Fibroblast of the conjunctiva (primary cell): ENCODE data around the gene SLC9B2.

Experiments used
- DNase-seq: peaks from one replicate; pipeline ENCODE4 v3.0.0-alpha.2; 2010; ENCODE audit warnings: low read depth

The SLC9B2 gene

DNA sequence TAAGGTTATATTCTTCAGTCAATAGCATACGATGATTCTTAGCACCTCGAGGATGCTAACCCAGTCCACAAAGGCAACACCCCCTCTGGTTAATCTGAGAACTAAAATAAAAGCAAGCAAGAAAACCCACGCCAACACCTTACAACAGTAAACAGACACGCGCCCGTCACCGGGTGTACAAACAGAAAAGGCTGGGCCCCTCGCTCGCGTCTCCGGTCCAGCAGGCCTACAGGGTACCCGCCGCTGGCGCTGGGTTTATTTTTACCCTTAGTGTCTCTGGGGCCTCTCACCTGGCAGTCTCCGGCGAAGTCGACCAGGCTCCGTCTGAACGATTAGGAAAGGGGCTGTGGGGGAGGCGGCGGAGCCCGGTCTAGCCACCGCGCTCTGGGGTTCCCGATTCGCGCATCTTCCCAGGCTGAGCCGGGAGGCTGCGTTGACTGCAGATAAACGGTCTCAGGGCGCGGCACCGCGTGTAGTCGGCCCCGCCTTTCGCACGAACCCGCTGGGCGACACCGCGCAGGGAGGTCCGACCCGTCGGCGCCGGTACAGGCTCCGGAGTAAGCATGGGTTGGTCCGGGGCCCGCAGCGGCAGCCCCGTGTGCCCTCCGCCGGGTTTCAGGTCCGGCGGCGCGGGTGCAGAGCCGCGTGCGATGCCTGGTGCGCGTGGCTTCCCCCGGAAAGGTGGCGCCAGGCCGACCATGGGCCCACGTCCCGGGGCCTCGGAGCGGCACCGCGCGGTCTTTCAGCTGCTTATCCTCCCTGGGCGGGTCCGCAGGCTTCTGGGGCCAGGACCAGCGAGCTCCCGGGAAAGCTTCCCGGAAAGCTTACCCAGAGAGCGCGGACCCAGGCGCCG is 441 bp downstream of the SLC9B2 start:
- DNase-seq = peak; percentile 31

DNA sequence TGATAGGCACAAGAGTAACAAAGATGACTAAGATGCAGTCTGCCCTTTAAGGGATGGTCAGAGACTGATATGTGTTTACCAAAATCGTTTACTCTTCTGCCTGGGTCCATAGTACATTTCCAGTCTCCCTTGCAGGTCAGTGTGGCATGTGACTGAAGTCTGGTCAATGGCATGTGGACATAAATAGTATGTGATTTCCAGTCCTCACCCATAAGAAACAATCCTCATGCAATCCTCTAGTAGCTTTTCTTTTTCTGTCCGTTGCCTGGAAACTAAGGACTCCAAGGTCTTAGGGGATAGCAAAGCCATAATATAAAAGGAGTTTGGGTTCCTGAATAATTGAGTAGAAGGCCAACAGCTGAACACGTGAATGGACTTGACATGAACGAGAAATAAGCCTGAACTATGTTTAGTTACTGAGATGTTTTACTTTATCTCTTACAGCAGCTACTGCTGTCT is 1.1 kb downstream of the SLC9B2 start:
- DNase-seq = peak; percentile 32

DNA sequence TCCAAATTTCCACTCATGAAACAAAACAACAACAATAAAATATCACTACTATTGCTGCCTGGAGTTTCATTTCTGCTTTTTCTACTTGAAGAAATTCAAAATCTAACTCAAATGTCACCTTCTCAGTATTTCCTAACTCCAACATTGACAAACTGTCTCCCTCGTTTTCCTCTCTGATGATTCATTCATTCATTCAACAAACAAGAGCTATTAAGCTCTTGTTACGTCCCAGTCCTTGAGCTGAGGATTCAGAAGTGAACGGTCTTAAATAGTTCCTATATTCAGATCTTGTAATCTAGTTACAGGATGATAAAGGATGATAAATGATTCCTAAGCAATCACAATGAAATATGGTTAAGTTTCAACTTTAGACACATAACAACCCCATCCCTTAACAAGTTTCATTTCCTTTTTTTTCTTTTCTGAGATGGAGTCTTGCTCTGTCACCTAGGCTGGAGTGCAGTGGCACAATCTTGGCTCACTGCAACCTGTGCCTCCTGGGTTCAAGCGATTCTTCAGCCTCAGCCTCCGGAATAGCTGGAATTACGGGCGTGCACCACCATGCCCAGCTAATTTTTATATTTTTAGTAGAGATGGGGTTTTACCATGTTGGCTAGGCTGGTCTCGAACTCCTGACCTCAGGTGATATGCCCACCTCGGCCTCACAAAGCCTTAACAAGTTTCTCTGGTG is 1.7 kb downstream of the SLC9B2 start:
- DNase-seq = no peak

DNA sequence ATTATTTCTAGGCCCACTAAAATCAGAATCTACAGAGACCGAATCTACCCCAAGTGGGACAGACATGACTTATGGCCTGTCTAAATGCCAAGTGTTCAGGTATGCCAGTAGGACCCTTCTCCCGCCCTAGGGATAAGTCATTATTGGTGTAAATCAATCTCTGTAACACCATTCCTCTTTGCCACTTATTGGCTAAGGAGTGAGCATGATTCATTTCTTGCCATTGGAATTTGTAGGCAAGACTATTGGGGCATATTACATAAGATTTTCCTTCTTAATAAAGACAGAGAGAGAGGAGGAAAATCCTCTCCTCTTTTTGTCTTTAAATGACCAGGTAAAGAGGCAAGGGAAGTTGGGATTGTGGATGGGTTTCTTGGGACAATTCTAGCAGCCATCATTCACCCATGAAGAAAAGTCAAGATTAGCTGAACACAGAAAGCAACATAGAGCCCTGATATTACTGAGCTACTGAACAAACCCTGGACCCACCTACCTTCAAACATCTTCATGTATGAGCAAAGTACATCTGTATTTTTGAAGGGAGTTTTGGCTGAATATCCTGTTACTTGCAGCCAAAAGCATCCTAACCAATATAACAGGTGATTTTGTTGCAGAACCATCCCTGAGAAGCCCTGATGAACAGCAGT is 2.6 kb downstream of the SLC9B2 start:
- no peak for DNase-seq

DNA sequence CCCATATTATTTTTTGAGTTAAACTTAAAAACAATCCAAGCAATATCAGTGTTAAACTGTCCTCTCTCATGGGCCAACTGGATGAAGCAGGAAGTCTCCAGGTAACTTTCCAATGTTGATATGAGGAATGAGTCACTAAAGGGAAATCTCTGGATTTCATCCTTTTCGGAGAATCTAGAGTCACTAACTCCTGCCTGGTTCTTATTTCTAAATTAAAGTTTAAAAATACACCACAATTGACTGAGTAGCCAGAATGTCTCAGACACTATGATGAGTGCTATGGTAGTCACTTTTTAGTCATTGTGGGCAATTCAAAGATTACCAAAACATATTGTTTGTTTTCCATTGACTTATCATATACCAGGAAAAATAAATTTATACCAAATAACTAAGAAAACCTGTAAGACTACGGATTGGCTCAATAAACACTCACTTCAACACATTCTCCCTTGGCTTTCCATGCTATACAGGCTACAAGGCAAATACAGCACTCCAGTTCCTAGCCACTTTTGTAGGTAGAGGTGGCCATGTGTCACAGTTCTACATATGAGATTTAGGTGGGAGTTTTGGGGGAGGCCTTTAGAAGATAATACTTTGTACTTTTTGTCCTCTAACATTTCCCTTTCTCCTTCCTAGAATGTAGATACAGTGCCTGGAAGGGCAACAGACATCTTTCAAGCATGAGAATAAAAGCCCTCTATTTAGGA is 8.6 kb downstream of the SLC9B2 start:
- DNase-seq = no peak

DNA sequence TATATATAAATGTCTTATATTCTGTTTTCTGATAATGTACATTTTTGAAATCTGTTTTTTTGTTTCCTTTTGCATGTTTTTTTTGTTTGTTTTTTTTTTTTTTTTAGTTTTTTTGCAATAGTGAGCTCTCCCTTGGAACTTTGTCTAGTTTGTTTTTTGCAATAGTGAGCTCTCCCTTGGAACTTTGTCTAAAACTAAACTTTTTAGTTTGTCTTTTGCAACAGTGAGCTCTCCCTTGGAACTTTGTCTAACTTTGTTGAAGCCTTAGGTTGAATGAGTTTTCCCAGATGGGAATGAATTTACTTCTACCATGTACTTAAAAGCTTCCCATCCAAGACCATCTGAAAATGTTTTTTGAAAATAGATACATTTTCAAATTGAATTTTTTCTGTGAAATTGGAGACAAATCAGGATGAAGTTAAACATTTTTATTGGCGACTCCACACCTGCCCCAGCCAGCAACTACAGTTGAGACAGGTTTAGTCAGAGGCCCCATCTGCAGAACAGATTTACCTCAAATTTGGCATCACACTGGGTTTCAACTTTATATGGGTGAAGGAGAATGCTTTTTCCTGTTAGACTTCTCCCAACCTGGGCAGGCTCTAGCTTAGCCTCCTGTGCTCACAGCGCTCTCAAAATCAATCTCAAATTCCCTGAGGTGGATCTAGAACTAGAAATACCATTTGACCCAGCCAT is 16.0 kb downstream of the SLC9B2 start:
- no peak for DNase-seq

DNA sequence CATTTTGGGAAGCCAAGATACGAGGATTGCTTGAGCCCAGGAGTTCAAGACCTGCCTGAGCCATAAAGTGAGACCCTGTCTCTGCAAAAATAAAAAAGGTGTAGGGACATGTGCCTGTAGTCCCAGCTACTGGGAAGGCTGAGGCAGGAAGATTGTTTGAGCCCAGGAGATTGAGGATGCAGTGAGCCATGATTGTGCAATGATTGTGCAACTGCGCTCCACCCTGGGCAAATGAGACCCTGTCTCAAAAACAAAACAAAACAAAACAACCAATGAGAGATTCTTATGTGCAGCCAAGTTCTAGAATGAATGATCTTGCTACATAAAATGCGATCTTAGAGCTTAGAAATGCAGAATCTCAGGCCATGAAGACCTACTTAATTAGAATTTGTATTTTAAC is 22.5 kb downstream of the SLC9B2 start:
- DNase-seq = no peak

DNA sequence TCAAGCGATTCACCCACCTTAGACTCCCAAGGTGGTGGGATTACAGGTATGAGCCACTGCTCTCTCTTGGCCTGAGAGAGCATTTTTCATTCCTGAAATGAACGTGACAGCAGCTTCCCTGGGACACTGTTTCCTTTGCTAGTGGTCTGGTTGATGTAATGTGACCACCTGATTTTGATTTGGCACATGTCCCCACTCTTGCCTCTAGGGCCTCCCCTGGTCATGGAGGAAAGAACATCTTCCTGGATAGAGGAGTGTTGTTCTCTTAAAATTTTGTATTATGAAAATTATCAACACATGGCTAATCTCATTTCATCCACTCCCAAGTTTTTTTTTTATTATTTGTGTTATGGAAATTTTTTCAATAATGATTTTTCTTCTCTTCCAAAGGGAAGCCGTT is 23.8 kb downstream of the SLC9B2 start:
- DNase-seq = no peak

DNA sequence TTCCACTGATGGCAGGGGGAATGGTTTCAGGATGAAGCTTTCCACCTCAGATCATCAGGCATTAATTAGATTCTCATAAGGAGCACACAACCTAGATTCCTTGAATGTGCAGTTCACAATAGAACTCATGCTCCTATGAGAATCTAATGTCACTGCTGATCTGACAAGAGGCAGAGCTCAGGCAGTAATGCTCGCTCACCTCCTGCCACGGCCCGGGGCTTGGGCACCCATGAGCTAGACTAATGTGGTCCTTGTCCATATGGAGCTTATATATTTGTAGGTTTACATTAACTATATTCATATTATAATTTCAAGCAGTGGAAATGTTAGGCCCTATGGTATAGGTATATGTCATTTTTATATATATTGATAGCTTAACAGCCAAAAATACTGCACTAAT is 24.4 kb downstream of the SLC9B2 start:
- DNase-seq = no peak

DNA sequence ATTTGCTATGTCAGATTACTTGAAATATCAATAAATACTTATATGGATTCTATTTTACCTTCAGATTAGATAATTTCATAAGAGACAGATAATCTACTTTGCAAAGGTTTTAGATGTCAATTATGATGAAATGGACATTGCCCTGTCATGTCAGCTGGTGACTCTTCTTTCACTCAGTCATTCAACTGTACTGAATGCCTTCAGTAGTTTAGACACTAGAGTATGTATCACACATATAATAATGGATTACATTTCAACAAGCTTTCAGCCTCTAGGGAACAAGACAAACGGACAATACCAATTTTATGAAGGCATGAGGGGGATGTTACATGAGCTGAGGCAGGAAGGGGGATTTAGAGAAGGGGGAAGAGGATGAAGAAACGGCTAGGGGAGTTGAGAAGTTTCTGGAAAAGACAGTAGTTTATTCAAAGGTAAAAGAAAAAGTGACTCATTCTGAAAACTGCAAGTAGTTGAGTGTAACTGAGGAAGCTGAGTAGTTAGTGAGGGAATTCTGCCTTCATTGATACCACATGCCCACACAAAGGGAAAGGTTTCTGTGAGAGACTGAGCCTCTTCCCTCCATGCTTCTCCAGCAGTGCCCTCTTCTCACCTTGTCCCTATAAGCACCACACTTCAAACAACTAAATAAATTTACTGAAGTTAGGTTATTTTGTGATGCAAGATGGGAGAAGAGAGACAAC is 25.7 kb downstream of the SLC9B2 start:
- DNase-seq = no peak

DNA sequence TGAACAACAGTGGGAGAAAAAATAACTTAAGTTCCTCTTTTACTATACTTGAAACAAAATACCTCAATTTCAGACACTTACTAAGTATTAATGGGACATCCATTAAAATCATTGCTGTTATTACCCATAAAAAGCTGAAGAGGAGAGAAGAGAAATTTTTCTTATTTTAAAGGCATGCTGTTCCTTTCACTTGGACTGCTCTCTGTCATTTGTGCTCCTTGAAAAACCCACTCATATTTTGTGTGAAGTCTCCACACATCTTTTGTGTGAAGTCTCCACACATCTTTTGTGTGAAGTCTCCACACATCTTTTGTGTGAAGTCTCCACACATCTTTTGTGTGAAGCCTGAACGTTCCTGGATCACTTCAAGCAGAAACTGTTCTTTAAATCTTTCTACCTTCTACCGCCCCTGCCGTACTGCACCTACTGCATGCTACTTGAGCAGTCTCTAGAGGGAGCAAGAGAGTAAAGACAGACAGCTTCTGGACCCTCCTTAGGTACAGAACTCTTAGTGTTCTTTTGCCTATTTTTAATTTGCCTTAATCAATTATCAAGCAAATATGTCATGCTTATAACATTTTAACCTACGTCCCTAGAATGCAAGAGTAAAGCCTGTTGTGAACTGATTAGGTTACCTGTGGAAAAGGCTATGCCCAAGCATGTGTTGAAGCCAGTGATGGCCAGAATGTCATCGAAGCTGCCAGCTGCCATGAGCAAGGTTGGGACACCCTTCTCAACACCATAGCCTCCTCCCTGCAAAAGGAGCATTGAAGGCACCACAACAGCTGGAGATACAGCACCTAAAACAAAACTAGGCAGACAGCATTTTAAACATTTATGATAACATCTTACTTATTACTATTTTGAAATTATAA is 29.9 kb downstream of the SLC9B2 start:
- DNase-seq = peak; percentile 38

DNA sequence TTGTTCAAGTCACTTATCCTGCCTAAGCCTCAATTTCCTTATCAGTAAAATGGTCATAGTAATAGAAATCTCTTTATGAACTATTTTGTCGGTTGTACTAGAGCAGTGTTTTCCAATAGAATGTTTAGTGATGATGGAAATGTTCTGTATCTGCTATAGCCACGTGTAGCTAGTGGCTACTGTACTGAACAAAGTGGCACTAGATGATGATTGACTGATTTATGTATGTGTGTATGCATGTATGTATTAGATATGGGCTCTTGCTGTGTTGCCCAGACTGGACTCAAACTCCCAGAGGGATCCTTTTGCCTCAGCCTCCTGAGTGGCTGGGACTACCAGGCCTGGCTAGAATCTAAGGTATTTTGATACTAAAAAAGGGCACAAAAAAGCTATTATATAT is 32.4 kb downstream of the SLC9B2 start:
- no peak for DNase-seq

DNA sequence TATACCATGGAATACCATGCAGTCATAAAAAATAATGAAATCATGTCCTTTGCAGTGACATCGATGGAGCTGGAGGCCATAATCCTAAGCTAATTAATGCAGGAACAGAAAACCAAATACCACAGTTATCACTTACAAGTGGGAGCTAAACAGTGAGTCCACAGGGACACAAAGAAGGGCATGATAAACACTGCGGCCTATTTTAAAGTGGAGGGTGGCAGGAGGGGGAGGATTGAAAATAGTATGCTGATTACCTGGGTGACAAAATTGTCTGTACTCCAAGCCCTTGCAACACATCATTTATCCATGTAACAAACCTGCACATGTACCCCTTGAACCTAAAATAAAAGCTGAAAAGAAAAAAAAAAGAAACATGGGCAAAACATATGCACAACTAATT is 40.4 kb downstream of the SLC9B2 start:
- DNase-seq = no peak

DNA sequence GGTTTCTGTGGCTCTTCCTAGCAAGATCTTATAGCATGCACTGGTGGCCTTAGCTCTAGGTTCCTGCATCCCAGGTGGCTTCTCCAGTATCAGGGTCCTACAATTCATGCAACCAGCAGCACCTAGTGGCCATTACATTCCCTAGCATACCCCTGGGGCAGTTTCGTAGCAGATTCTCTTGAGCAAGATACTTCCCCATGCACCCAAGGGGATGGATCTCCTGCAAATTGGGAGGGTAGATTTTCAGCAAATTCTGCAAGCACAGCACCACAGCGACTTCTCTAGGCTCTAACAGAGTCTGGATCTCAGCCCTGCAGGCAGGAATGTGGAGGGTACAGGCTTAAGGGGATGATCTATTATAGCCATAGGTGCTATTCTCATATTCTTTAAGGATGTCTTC is 44.0 kb downstream of the SLC9B2 start:
- no peak for DNase-seq

DNA sequence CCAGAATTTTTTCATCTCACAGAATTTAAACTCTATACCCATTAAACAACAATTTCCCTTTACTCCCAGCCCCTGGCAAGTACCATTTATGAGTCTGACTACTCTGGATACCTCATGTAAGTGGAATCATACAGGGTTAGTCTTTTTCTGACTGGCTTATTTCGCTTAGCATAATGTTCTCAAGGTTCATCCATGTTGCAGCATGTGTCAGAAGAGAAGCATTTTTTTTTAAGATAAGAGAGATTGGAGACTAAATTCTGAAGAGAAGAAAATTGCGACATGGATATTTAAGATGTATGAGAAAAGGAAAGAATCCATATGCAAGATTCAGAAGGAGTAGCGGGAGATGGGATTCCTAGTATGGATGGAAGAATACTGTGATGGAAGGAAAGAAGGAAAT is 45.8 kb downstream of the SLC9B2 start:
- no peak for DNase-seq

DNA sequence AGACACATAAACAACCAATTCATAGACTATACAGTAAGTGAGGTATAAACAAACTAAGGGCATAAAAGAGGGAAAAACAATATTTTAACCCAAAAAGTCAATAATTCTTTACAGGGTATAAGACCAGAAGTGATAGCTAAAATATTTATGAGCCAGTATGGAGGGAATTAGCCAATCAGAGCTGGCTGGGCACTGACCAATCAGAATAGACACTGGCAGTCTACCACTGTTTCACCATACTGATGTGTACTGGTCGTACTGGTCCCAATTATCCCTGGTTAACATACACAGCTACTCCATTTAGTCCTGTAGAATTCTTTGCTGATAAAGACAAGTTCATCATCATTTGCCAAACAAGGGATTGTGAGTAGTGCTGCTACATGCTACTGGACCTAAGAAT is 47.3 kb downstream of the SLC9B2 start:
- DNase-seq = no peak

DNA sequence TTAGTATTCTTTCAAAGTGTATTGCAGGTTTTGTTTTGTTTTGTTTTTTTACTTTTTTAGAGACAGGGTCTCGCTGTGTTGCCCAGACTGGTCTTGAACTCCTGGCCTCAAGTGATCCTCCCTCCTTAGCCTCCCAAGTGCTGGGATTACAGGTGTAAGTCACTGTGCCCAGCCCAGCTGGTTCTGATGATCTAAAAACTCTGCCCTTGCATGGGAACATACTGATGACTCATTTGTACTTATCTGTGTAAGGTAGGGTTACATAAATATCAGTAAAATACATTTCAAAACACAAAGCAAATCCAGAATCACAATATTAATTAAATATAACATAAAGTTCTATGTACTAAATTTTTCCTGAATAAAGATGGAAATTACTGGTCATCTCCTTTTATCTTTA is 49.7 kb downstream of the SLC9B2 start:
- DNase-seq = no peak

DNA sequence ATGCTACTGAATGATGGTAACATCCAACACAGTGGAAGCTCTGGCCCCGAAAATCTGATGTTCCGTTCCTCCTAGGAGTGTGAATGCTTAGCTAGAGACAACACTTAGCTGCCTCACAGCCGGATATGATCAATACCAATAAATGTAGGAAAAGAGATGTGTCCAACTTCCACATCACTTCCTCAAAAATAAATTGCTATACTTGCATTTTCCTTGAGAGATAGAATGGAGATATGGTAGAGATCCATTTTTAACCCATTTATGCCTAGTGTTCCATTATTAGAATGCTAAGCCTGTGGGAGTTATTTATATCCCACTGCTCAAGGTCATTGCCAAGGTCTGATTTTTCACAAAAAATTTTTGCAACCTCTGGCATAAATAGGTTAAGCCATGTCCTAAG is 51.6 kb downstream of the SLC9B2 start:
- DNase-seq = no peak

DNA sequence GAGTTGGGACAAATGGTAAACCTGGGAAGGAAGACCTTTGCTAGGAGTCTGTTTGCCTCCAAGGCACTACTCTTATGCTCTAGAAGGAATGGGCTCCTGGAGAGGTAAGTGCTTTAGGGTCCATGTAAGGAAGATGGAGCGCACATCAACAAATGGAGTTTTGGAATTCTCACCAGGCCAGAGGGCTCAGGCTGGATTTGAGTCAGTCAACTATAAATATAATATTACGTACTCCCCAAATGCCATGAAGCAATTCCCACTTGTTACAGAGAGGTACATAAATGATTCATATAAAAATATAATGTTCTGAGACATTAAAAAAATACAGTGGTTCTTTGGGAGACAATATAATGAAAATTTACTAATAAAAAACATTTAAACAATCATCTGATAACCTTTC is 55.4 kb downstream of the SLC9B2 start:
- DNase-seq = no peak
